Muscle layer of colon (tissue), 2 donors: Measurements from ENCODE around the gene ARHGAP9.

Source experiments
- H3K27ac ChIP-seq: one replicate; pipeline ENCODE4 v1.7.0; 2013; ENCODE audit warnings: low read depth, mild to moderate bottlenecking, low read length, moderate library complexity
- H3K27me3 ChIP-seq, 2 donors: one replicate each; pipeline ENCODE4 v1.7.0; 2013; ENCODE audit warnings: low read length in 2 of 2, mild to moderate bottlenecking in 2 of 2; ENCODE audit not compliant: insufficient read depth in 2 of 2, control insufficient read depth in 1 of 2
- H3K36me3 ChIP-seq: one replicate; pipeline ENCODE4 v1.7.0; 2013; ENCODE audit warnings: mild to moderate bottlenecking, low read length; ENCODE audit not compliant: insufficient read depth
- H3K4me1 ChIP-seq: one replicate; pipeline ENCODE4 v1.7.0; 2013; ENCODE audit warnings: mild to moderate bottlenecking, low read length; ENCODE audit not compliant: insufficient read depth
- H3K4me3 ChIP-seq, 2 donors: one replicate each; pipeline ENCODE4 v1.7.0; 2013; ENCODE audit warnings: low read length in 2 of 2, low read depth in 1 of 2, mild to moderate bottlenecking in 1 of 2, moderate library complexity in 1 of 2
- H3K9ac ChIP-seq: one replicate; pipeline ENCODE4 v1.7.0; 2013; ENCODE audit warnings: low read length
- H3K9me3 ChIP-seq: one replicate; pipeline ENCODE4 v1.7.0; 2013; ENCODE audit warnings: mild to moderate bottlenecking, low read length
- donor health status: abdominal sarcoma.
- donor health status: Adenocarcinoma of cecum.

ARHGAP9 gene

GRCh38 chr12:57479376-57480115, at the start of gene ARHGAP9:
Gene ARHGAP9 (minus strand): TSS chr12:57479866. CDS start chr12:57479406, 460 bp downstream.
- no peak within 1 kb of the TSS for H3K4me3 ChIP-seq
- H3K4me1 ChIP-seq: peaks cover 6% of the 10 kb centered on the region
- no peaks in the 10 kb centered on the region for H3K9me3 ChIP-seq
- H3K27ac ChIP-seq: no peak within 1 kb of the TSS
- peaks cover 15 to 38% of the 10 kb centered on the region in 2 donors for H3K27me3 ChIP-seq
- H3K36me3 ChIP-seq: no peaks in the 10 kb centered on the region
- H3K9ac ChIP-seq: no peak within 1 kb of the TSS

GRCh38 chr12:57528831-57529555, 49.3 kb upstream of the ARHGAP9 start:
- peaks cover 13% of the 10 kb centered on the region for H3K4me1 ChIP-seq
- H3K36me3 ChIP-seq: peaks cover 90% of the 10 kb centered on the region
- no peaks in the 10 kb centered on the region for H3K9me3 ChIP-seq
- H3K9ac ChIP-seq: no peak overlapping the region
- H3K27ac ChIP-seq: no peak overlapping the region
- H3K27me3 ChIP-seq: no peaks in the 10 kb centered on the region
- no peak overlapping the region for H3K4me3 ChIP-seq

GRCh38 chr12:57528176-57528575, 48.5 kb upstream of the ARHGAP9 start:
- Histone ChIP-seq H3K27ac (no peak overlapping the region), H3K27me3 (no peaks in the 10 kb centered on the region), H3K36me3 (peaks cover 86% of the 10 kb centered on the region), H3K9me3 (no peaks in the 10 kb centered on the region), H3K4me3 (no peak overlapping the region), H3K4me1 (peaks cover 21% of the 10 kb centered on the region), H3K9ac (no peak overlapping the region)

- H3K27me3 ChIP-seq: no peaks in the 10 kb centered on the region
- no peak overlapping the region for H3K9ac ChIP-seq
- H3K4me3 ChIP-seq: no peak overlapping the region
- no peak overlapping the region for H3K27ac ChIP-seq
- H3K4me1 ChIP-seq: peaks cover 21% of the 10 kb centered on the region
- no peaks in the 10 kb centered on the region for H3K9me3 ChIP-seq
- peaks cover 76% of the 10 kb centered on the region for H3K36me3 ChIP-seq
Measured at GRCh38 chr12:57527184-57527583, 47.5 kb upstream of the ARHGAP9 start.

GRCh38 chr12:57526477-57527126, 46.9 kb upstream of the ARHGAP9 start:
- H3K36me3 ChIP-seq: peaks cover 70% of the 10 kb centered on the region
- H3K4me3 ChIP-seq: no peak overlapping the region
- H3K27ac ChIP-seq: no peak overlapping the region
- H3K27me3 ChIP-seq: no peaks in the 10 kb centered on the region
- H3K4me1 ChIP-seq: peaks cover 27% of the 10 kb centered on the region
- H3K9ac ChIP-seq: no peak overlapping the region
- no peaks in the 10 kb centered on the region for H3K9me3 ChIP-seq

GRCh38 chr12:57525615-57526383, 46.1 kb upstream of the ARHGAP9 start:
- Histone ChIP-seq H3K27me3 (no peaks in the 10 kb centered on the region), H3K9ac (no peak overlapping the region), H3K9me3 (no peaks in the 10 kb centered on the region), H3K27ac (no peak overlapping the region), H3K4me1 (peaks cover 35% of the 10 kb centered on the region), H3K4me3 (no peak overlapping the region), H3K36me3 (peaks cover 63% of the 10 kb centered on the region)

- H3K9me3 ChIP-seq: no peaks in the 10 kb centered on the region
- peaks cover 55% of the 10 kb centered on the region for H3K36me3 ChIP-seq
- no peak overlapping the region for H3K4me3 ChIP-seq
- H3K9ac ChIP-seq: no peak overlapping the region
- no peaks in the 10 kb centered on the region for H3K27me3 ChIP-seq
- no peak overlapping the region for H3K27ac ChIP-seq
- H3K4me1 ChIP-seq: peaks cover 35% of the 10 kb centered on the region
Measured at GRCh38 chr12:57524814-57525614, 45.3 kb upstream of the ARHGAP9 start.

GRCh38 chr12:57523706-57524614, 44.3 kb upstream of the ARHGAP9 start:
- Histone ChIP-seq H3K27me3 (no peaks in the 10 kb centered on the region), H3K27ac (peak overlapping the region; percentile 67), H3K4me3 (peak overlapping the region; percentile 55 to 71), H3K9ac (peak overlapping the region; percentile 47), H3K9me3 (no peaks in the 10 kb centered on the region), H3K4me1 (peaks cover 41% of the 10 kb centered on the region), H3K36me3 (peaks cover 47% of the 10 kb centered on the region)

GRCh38 chr12:57522887-57523705, 43.4 kb upstream of the ARHGAP9 start:
- H3K9ac ChIP-seq: peak overlapping the region; percentile 47
- peaks cover 39% of the 10 kb centered on the region for H3K36me3 ChIP-seq
- peak overlapping the region; percentile 67 for H3K27ac ChIP-seq
- no peaks in the 10 kb centered on the region for H3K9me3 ChIP-seq
- H3K4me1 ChIP-seq: peaks cover 50% of the 10 kb centered on the region
- peak overlapping the region; percentile 55 to 71 for H3K4me3 ChIP-seq
- H3K27me3 ChIP-seq: no peaks in the 10 kb centered on the region
